Measurements from ENCODE around the gene LYST.

The LYST gene

DNA sequence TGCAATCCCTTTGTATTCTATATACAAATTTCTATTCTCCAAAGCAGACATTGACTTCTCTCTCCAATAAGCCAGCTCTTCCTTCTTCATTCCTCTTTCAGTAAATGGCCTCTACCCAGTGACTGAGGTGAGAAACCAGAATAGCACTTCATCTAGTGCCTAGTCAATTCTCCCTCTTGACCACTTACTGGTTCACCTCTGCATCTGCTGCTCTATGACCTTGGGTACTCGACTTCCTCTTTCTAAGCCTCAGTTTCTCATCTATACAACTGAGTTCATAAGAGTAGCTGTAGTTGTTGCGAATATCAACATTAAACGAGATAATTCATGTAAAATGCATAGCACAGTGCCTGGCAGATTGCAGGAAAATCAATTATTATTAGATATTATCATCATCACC lies 12.4 kb downstream of the LYST start:
- TF ChIP-seq GATA3 (IDR thresholded peaks at IDR 0.05; ENCODE audit: low read depth, low read length): no peak
- TF ChIP-seq GATA2 (IDR thresholded peaks at IDR 0.05; ENCODE audit: low read depth, low read length): no peak

DNA sequence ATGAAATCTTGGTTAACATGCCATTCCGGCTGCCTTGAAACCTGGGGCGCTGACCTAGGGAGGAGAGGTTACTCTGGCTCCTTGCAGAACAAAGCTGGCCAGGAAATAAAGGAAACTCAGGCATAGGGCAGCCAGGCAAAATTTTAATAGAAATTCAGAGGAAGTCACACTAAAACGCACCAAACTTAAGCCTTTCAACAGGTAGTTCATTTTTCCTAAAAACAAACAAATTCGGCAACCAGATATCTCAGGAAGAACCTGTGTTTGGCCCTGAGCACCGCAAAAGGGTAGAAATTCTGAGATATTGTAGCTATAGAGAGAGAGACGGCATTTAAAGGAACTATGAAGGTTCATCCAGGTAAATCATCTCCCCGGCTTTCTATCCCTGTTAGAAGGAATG lies 13.1 kb downstream of the LYST start:
- TF ChIP-seq GATA3 (IDR thresholded peaks at IDR 0.05; ENCODE audit: low read depth, low read length): no peak
- TF ChIP-seq GATA2 (IDR thresholded peaks at IDR 0.05; ENCODE audit: low read depth, low read length): no peak

DNA sequence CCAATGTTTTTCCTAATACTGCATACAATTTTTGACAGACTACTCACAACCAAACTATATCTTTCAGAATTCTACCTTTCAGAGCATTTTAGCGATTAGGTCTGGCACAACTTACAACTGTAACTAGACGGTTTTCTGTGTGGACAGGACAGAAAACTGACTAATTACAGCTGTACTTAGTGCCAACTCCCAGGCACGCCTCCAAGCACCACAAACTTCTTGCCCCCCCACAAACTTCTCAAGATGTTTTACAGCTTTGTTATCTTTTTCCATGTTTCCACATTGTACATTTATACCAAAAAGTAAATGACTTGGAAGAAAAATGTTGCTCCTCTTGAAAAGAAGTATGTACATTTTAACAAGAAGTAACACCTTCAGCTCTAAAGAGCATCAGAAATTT lies 13.8 kb downstream of the LYST start:
- TF ChIP-seq GATA3 (IDR thresholded peaks at IDR 0.05; ENCODE audit: low read depth, low read length): no peak
- no peak for TF ChIP-seq GATA2 (IDR thresholded peaks at IDR 0.05; ENCODE audit: low read depth, low read length)

DNA sequence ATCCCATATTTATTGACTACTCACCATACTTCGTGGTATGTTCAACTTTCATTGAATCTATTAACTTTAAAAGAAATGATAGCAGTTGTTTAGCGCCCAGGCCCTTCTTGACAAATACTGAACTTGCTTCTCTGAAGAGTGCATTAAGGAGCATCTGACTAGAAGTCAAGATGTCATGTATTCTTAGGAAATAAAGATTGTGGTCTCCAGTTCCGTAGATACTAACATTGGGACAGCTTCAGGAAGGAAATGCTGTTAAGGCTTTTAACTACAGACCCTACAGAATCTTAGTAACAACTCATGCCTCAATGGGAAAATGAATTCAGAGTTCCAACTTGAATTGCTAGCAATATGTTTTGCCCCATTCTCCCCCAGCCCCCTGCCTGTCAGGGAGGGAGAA lies 14.8 kb downstream of the LYST start:
- TF ChIP-seq GATA3 (IDR thresholded peaks at IDR 0.05; ENCODE audit: low read depth, low read length): no peak
- TF ChIP-seq GATA2 (IDR thresholded peaks at IDR 0.05; ENCODE audit: low read depth, low read length): no peak

DNA sequence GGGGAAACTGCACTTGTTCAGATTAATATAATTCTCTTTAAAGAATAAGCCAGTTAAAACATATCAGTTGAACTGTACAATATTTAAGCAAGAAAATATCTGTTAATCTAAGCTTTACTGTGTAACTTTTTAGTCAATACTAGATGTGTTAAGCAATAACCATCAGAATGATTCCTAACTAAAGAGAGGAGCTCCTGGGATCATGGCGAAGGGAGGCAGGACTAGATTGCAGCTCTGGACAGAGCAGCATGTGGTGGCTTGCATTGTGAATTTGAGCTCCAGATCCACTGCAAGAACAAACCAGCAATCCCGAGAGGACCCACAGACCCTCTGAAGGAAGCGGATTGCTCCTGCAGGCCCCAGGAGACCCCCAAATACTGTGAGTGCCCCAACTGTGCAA lies 21.9 kb downstream of the LYST start:
- no peak for TF ChIP-seq GATA3 (IDR thresholded peaks at IDR 0.05; ENCODE audit: low read depth, low read length)
- TF ChIP-seq GATA2 (IDR thresholded peaks at IDR 0.05; ENCODE audit: low read depth, low read length): no peak

DNA sequence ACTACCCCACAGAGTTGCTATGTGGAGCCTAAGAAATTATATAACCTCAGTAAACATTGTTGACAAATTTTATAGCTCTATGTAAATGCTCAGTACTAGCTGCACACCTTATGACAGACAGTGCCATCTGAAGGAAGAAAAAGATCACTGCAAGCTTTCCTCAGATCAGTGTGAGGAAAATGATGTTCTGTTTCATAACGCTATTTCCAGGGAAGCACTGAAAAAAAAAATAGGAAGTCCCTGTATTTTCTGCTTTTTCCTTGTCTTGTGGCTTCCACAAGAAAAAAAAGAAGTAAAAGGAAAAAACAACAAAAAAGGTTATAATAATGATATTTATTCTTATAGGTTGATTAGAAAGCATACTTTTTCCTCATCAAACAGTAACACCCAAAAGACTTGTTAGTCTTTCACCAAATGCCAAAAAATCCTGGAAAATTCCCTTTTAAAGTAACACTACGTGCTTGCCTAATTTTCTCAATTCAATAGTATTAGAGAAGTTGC lies 23.2 kb downstream of the LYST start:
- no peak for TF ChIP-seq GATA3 (IDR thresholded peaks at IDR 0.05; ENCODE audit: low read depth, low read length)
- TF ChIP-seq GATA2 (IDR thresholded peaks at IDR 0.05; ENCODE audit: low read depth, low read length): no peak

DNA sequence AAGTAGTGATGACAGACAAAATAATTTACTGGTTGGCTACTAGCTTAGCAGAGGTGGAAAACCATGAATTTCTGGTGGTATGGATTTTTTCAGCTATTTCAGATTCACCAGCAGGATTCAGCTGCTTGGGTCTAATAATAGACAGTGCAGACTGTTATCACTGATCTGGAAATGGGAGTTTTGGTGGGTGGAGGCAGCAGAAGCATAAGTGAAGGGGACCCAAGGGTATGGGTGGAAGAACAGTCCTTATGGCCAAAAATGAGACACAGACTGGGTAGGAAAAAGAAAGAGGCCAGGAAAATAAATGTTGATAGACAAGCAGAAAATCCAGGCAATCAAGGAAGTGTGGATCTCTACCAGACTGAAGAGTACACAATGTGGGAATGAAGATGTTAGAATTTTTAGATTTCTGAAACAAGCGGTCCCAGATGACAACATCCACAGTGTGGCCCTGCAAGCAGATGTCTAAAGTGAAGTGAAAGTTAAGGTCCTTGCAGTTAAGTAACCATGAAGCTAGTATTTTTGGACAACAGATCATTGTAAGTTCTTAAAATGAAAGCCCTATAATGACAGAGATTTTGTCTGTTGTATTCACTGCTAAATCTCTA lies 24.7 kb downstream of the LYST start:
- TF ChIP-seq GATA3 (IDR thresholded peaks at IDR 0.05; ENCODE audit: low read depth, low read length) (no peak), GATA2 (IDR thresholded peaks at IDR 0.05; ENCODE audit: low read depth, low read length) (no peak)

DNA sequence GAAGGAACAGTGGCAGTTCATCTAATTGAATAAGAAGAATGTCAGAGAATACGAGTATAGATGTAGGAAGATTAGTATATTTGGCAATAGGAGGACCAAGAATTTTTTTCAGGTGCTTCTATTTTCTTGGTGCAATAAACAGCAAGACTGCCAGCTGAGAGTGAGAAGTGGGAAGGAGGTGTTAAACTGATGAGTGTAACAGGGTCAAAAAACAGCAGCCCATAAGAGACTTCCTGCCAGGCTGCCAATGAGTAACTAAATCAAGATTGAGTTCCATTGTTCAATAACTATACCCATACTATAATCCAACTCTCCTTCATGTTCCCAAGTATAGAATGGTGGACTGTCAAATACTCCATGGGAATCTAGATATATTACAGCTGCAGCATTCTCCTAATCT lies 28.7 kb downstream of the LYST start:
- TF ChIP-seq GATA3 (IDR thresholded peaks at IDR 0.05; ENCODE audit: low read depth, low read length): no peak
- no peak for TF ChIP-seq GATA2 (IDR thresholded peaks at IDR 0.05; ENCODE audit: low read depth, low read length)

DNA sequence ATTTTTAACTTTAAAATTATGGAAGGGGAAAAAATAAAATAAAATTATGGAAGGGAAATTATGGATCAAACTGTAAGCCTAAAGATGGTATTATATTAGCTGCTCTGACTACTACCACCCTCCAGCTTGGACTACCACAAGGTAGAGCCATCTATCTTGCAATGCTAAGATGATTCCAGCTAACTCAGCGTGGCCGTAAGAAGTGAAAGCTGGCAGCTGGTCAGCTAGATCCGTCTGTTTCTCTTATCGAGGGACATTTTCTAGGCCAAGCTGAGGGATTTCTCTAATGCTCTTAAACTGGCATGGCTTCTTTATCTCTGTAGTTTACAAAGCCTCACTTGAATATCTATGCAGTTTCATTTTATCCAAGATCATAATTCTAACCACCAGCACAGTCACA lies 31.5 kb downstream of the LYST start:
- no peak for TF ChIP-seq GATA3 (IDR thresholded peaks at IDR 0.05; ENCODE audit: low read depth, low read length)
- TF ChIP-seq GATA2 (IDR thresholded peaks at IDR 0.05; ENCODE audit: low read depth, low read length): no peak

DNA sequence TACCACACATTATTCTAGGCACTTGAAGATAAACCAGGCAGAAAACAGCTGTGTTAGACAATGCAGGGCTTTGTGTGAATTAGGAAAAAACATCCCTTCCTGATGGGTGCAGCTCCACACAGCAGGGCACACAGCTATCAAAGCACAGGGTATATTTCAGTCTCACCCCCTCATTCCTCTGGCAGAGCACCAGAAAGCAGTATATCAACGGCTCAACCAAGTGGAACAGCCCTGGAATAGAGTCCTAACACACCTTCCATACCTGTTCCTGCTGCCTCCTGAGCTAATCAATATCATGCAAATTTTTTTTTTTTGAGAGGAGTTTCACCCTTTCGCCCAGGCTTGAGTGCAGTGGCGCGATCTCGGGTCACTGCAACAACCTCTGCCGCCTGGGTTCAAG lies 32.1 kb downstream of the LYST start:
- TF ChIP-seq GATA2 (IDR thresholded peaks at IDR 0.05; ENCODE audit: low read depth, low read length) (no peak), GATA3 (IDR thresholded peaks at IDR 0.05; ENCODE audit: low read depth, low read length) (no peak)

DNA sequence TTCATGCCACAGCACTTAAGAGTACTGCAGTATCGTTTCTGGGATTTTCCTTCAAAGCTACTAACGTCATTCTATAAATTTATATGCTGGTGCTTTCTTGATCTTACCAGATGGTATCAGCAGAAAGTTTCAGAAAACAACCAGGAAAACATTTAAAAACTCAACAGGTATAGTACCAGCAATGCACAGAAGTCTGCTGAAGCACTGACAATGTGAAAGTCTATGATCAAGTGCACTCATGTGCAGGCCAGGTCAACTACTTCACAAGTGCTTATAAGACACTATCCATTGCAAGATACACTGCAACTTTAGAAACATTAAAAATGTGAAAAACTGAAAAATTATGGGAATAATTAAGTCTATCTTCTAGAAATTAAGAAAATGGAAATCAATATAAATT lies 34.7 kb downstream of the LYST start:
- TF ChIP-seq GATA3 (IDR thresholded peaks at IDR 0.05; ENCODE audit: low read depth, low read length) (no peak), GATA2 (IDR thresholded peaks at IDR 0.05; ENCODE audit: low read depth, low read length) (no peak)

DNA sequence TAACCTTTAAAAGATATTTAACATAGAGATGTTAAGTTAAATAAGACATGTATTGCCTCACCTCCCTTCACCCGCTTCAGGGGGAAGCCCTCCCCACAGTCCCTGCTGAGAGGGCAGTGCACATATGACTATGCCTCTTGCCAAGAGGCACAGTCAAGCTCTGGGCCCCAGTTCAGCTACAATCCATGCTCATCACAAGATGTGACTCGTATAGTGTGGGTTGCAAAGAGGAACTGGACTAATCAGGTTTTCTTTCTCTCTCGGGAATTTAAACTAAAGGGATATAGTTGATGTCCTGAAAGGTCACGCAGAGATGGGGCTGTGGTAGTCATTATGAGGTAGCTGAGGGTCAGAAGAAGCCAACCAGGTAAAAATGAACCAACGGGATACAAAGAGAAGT lies 35.6 kb downstream of the LYST start:
- TF ChIP-seq GATA2 (IDR thresholded peaks at IDR 0.05; ENCODE audit: low read depth, low read length): no peak

DNA sequence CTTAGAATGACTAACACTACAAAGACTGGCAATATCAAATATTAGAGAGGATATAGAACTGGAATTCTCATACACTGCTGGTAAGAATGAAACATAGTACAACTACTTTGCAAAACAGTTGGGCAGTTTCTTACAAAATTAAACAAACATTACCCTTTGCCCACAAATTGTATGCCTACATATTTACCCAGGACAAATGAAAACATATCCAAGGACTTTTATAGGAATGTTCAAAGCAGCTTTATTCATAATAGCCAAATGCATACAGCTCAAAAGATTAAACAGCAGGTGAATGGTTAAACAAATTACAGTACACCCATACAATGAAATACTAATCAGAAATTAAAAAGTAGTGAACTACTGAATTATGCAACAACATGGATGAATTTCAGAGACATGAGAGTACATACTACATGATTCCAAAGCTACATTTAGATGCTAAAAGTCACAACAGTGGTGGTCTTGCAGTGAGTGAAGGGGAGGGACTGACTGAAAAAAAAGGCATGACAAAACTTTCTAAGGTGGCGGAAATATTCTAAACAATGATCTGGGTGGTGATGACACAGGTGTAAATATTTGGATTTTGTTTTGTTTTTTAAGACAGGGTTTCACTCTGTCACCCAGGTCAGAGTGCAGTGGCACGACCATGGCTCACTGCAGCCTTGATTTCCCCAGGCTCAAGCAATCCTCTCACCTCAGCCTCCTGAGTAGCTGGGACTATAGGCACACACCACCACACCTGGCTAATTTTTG lies 40.4 kb downstream of the LYST start:
- TF ChIP-seq GATA2 (IDR thresholded peaks at IDR 0.05; ENCODE audit: low read depth, low read length) (no peak), GATA3 (IDR thresholded peaks at IDR 0.05; ENCODE audit: low read depth, low read length) (no peak)

DNA sequence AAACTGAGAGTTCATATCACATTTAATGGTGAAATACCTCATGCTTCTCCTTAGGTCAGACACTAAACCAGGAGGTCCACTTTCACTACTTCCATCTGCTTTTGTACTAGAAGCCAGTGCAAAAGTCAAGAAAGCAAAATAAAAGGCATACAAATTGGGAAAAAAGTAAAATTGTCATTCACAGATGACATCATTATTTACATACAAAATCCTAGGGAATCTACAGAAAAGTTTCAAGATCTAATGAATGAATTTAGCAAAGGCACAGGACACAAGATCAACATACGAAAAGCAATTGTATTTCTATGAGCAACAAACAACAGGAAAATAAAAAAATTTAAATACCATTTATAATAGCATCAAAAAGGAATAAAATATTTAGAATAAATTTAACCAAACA lies 41.5 kb downstream of the LYST start:
- TF ChIP-seq GATA3 (IDR thresholded peaks at IDR 0.05; ENCODE audit: low read depth, low read length): no peak
- TF ChIP-seq GATA2 (IDR thresholded peaks at IDR 0.05; ENCODE audit: low read depth, low read length): no peak

DNA sequence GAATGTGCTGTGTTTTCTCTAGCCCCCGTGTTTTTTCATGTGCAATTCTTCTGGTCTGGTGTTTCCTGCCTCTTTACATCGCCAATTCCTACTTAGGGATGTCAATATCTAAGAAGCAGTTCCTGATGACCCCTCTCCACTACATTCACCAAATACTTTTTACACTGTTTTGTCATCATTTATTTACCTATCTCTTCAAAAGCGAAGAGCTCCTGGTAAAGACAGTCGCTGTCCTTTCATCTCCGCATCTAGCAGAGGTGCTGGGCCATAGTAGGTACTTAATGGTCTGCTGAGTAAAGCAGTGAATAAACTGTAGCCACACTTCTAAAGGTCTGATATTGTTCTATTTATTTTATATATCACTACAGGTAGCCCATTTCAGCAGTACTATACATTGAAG lies 43.0 kb downstream of the LYST start:
- TF ChIP-seq GATA3 (IDR thresholded peaks at IDR 0.05; ENCODE audit: low read depth, low read length) (no peak), GATA2 (IDR thresholded peaks at IDR 0.05; ENCODE audit: low read depth, low read length) (no peak)
